Measurements from ENCODE around the gene AP1S1. TPM values are rescaled to one million over a fixed set of nuclear protein-coding genes. Genes with fewer than 3 reads are reported as not detected.
"Not testable (repeated sequence)": the region's sequence is repeated elsewhere in the genome, so short reads cannot be mapped to it uniquely, and the experiment has no call there.

Gene AP1S1
- polyA plus RNA-seq, 4 donors: 62.7 to 134 (median 87.3) TPM

- no peak for DNase-seq
- no peak for FAIRE-seq
- 73 to 94% (median 83%) methylated on average over 4 of the region's 4 CpGs for WGBS, 3 donors
- Histone ChIP-seq H3K27me3 (ENCODE audit: control insufficient read depth in 3 of 3, insufficient read depth in 3 of 3, low read length in 3 of 3) (peaks cover 0 to 12% (median 3%) of the 10 kb centered on the region in 3 donors), H3K27ac (ENCODE audit: low read depth in 1 of 3, low read length in 2 of 3) (no peak overlapping the region), H3K4me3 (ENCODE audit: low read depth in 1 of 3, low read length in 3 of 3) (no peak overlapping the region), H3K4me1 (ENCODE audit: control insufficient read depth in 3 of 3, insufficient read depth in 2 of 3, low read depth in 1 of 3, low read length in 2 of 3) (peaks cover 0 to 9% (median 0%) of the 10 kb centered on the region in 3 donors), H3K9me3 (ENCODE audit: control insufficient read depth in 2 of 2, insufficient read depth in 1 of 2, low read depth in 1 of 2, low read length in 1 of 2) (no peaks in the 10 kb centered on the region), H3K36me3 (ENCODE audit: control insufficient read depth in 3 of 3, insufficient read depth in 2 of 3, low read depth in 1 of 3, low read length in 3 of 3) (peaks cover 0 to 5% (median 0%) of the 10 kb centered on the region in 3 donors)
Measured at GRCh38 chr7:101186844-101187428, 32.7 kb downstream of the AP1S1 start.

GRCh38 chr7:101189109-101189508 is 34.8 kb downstream of the AP1S1 start:
- DNase-seq (no peak), FAIRE-seq (no peak)
- Histone ChIP-seq H3K27me3 (ENCODE audit: control insufficient read depth in 3 of 3, insufficient read depth in 3 of 3, low read length in 3 of 3) (peaks cover 0 to 6% (median 0%) of the 10 kb centered on the region in 3 donors), H3K4me1 (ENCODE audit: control insufficient read depth in 3 of 3, insufficient read depth in 2 of 3, low read depth in 1 of 3, low read length in 2 of 3) (peaks cover 0 to 11% (median 0%) of the 10 kb centered on the region in 3 donors), H3K9me3 (ENCODE audit: control insufficient read depth in 2 of 2, insufficient read depth in 1 of 2, low read depth in 1 of 2, low read length in 1 of 2) (no peaks in the 10 kb centered on the region), H3K27ac (ENCODE audit: low read depth in 1 of 3, low read length in 2 of 3) (no peak overlapping the region), H3K4me3 (ENCODE audit: low read depth in 1 of 3, low read length in 3 of 3) (no peak overlapping the region), H3K36me3 (ENCODE audit: control insufficient read depth in 3 of 3, insufficient read depth in 2 of 3, low read depth in 1 of 3, low read length in 3 of 3) (peaks cover 0 to 5% (median 0%) of the 10 kb centered on the region in 3 donors)
- WGBS, 3 donors: 67 to 78% (median 75%) methylated on average over 8 of the region's 8 CpGs

- H3K4me1 ChIP-seq (ENCODE audit: control insufficient read depth in 3 of 3, insufficient read depth in 2 of 3, low read depth in 1 of 3, low read length in 2 of 3): peaks cover 0 to 16% (median 0%) of the 10 kb centered on the region in 3 donors
- FAIRE-seq (no peak), DNase-seq (no peak)
- H3K4me3 ChIP-seq (ENCODE audit: low read depth in 1 of 3, low read length in 3 of 3): no peak overlapping the region
- 86 to 92% (median 87%) methylated on average over 14 to 17 of the region's 17 CpGs for WGBS, 3 donors
- no peaks in the 10 kb centered on the region for H3K9me3 ChIP-seq (ENCODE audit: control insufficient read depth in 2 of 2, insufficient read depth in 1 of 2, low read depth in 1 of 2, low read length in 1 of 2)
- peaks cover 0 to 5% (median 4%) of the 10 kb centered on the region in 3 donors for H3K27me3 ChIP-seq (ENCODE audit: control insufficient read depth in 3 of 3, insufficient read depth in 3 of 3, low read length in 3 of 3)
- no peak overlapping the region for H3K27ac ChIP-seq (ENCODE audit: low read depth in 1 of 3, low read length in 2 of 3)
- peaks cover 0 to 34% (median 0%) of the 10 kb centered on the region in 3 donors for H3K36me3 ChIP-seq (ENCODE audit: control insufficient read depth in 3 of 3, insufficient read depth in 2 of 3, low read depth in 1 of 3, low read length in 3 of 3)
Measured at GRCh38 chr7:101195884-101196283, 41.6 kb downstream of the AP1S1 start.

- no peaks in the 10 kb centered on the region for H3K9me3 ChIP-seq (ENCODE audit: control insufficient read depth in 2 of 2, insufficient read depth in 1 of 2, low read depth in 1 of 2, low read length in 1 of 2)
- peaks cover 0 to 12% (median 9%) of the 10 kb centered on the region in 3 donors for H3K27me3 ChIP-seq (ENCODE audit: control insufficient read depth in 3 of 3, insufficient read depth in 3 of 3, low read length in 3 of 3)
- WGBS, 3 donors: 75 to 88% (median 86%) methylated on average over 21 of the region's 21 CpGs
- DNase-seq: no peak
- no peak overlapping the region for H3K27ac ChIP-seq (ENCODE audit: low read depth in 1 of 3, low read length in 2 of 3)
- peaks cover 0 to 20% (median 0%) of the 10 kb centered on the region in 3 donors for H3K4me1 ChIP-seq (ENCODE audit: control insufficient read depth in 3 of 3, insufficient read depth in 2 of 3, low read depth in 1 of 3, low read length in 2 of 3)
- H3K36me3 ChIP-seq (ENCODE audit: control insufficient read depth in 3 of 3, insufficient read depth in 2 of 3, low read depth in 1 of 3, low read length in 3 of 3): peaks cover 0 to 32% (median 0%) of the 10 kb centered on the region in 3 donors
- no peak for FAIRE-seq
- no peak overlapping the region for H3K4me3 ChIP-seq (ENCODE audit: low read depth in 1 of 3, low read length in 3 of 3)
Measured at GRCh38 chr7:101197991-101198390, 43.7 kb downstream of the AP1S1 start.

GRCh38 chr7:101198476-101198875 is 44.2 kb downstream of the AP1S1 start:
- H3K4me3 ChIP-seq (ENCODE audit: low read depth in 1 of 3, low read length in 3 of 3): no peak overlapping the region
- peaks cover 0 to 34% (median 0%) of the 10 kb centered on the region in 3 donors for H3K36me3 ChIP-seq (ENCODE audit: control insufficient read depth in 3 of 3, insufficient read depth in 2 of 3, low read depth in 1 of 3, low read length in 3 of 3)
- FAIRE-seq (no peak), DNase-seq (no peak)
- H3K4me1 ChIP-seq (ENCODE audit: control insufficient read depth in 3 of 3, insufficient read depth in 2 of 3, low read depth in 1 of 3, low read length in 2 of 3): peaks cover 0 to 20% (median 0%) of the 10 kb centered on the region in 3 donors
- WGBS, 3 donors: 75 to 88% (median 82%) methylated on average over 14 of the region's 14 CpGs
- H3K27ac ChIP-seq (ENCODE audit: low read depth in 1 of 3, low read length in 2 of 3): no peak overlapping the region
- peaks cover 0 to 12% (median 9%) of the 10 kb centered on the region in 3 donors for H3K27me3 ChIP-seq (ENCODE audit: control insufficient read depth in 3 of 3, insufficient read depth in 3 of 3, low read length in 3 of 3)
- no peaks in the 10 kb centered on the region for H3K9me3 ChIP-seq (ENCODE audit: control insufficient read depth in 2 of 2, insufficient read depth in 1 of 2, low read depth in 1 of 2, low read length in 1 of 2)

- H3K27ac ChIP-seq (ENCODE audit: low read depth in 1 of 3, low read length in 2 of 3): peak overlapping the region in 1 of 3 donors; percentile 97
- peaks cover 0 to 20% (median 0%) of the 10 kb centered on the region in 3 donors for H3K4me1 ChIP-seq (ENCODE audit: control insufficient read depth in 3 of 3, insufficient read depth in 2 of 3, low read depth in 1 of 3, low read length in 2 of 3)
- not testable (repeated sequence) for DNase-seq; FAIRE-seq; H3K9me3 ChIP-seq (ENCODE audit: control insufficient read depth in 2 of 2, insufficient read depth in 1 of 2, low read depth in 1 of 2, low read length in 1 of 2)
- WGBS, 3 donors: 84 to 94% (median 93%) methylated on average over 10 of the region's 10 CpGs
- peak overlapping the region in 2 of 3 donors; percentile 83 to 85 for H3K4me3 ChIP-seq (ENCODE audit: low read depth in 1 of 3, low read length in 3 of 3)
- peaks cover 0 to 34% (median 0%) of the 10 kb centered on the region in 3 donors for H3K36me3 ChIP-seq (ENCODE audit: control insufficient read depth in 3 of 3, insufficient read depth in 2 of 3, low read depth in 1 of 3, low read length in 3 of 3)
- H3K27me3 ChIP-seq (ENCODE audit: control insufficient read depth in 3 of 3, insufficient read depth in 3 of 3, low read length in 3 of 3): peaks cover 0 to 12% (median 9%) of the 10 kb centered on the region in 3 donors
Measured at GRCh38 chr7:101199522-101199921, 45.2 kb downstream of the AP1S1 start.

- peak in 1 of 2 donors; percentile 21 for DNase-seq
- Histone ChIP-seq H3K27me3 (ENCODE audit: control insufficient read depth in 3 of 3, insufficient read depth in 3 of 3, low read length in 3 of 3) (peaks cover 0 to 12% (median 9%) of the 10 kb centered on the region in 3 donors), H3K4me3 (ENCODE audit: low read depth in 1 of 3, low read length in 3 of 3) (peak overlapping the region in 2 of 3 donors; percentile 83 to 85), H3K27ac (ENCODE audit: low read depth in 1 of 3, low read length in 2 of 3) (peak overlapping the region; percentile 85 to 97 (median 92)), H3K36me3 (ENCODE audit: control insufficient read depth in 3 of 3, insufficient read depth in 2 of 3, low read depth in 1 of 3, low read length in 3 of 3) (peaks cover 0 to 32% (median 0%) of the 10 kb centered on the region in 3 donors), H3K9me3 (ENCODE audit: control insufficient read depth in 2 of 2, insufficient read depth in 1 of 2, low read depth in 1 of 2, low read length in 1 of 2) (no peaks in the 10 kb centered on the region), H3K4me1 (ENCODE audit: control insufficient read depth in 3 of 3, insufficient read depth in 2 of 3, low read depth in 1 of 3, low read length in 2 of 3) (peaks cover 0 to 20% (median 0%) of the 10 kb centered on the region in 3 donors)
- WGBS, 3 donors: 30 to 65% (median 39%) methylated on average over 2 of the region's 2 CpGs
- no peak for FAIRE-seq
Measured at GRCh38 chr7:101200504-101200861, 46.2 kb downstream of the AP1S1 start.

- Histone ChIP-seq H3K36me3 (ENCODE audit: control insufficient read depth in 3 of 3, insufficient read depth in 2 of 3, low read depth in 1 of 3, low read length in 3 of 3) (peaks cover 0 to 32% (median 0%) of the 10 kb centered on the region in 3 donors), H3K9me3 (ENCODE audit: control insufficient read depth in 2 of 2, insufficient read depth in 1 of 2, low read depth in 1 of 2, low read length in 1 of 2) (no peaks in the 10 kb centered on the region), H3K27ac (ENCODE audit: low read depth in 1 of 3, low read length in 2 of 3) (peak within 1 kb of the TSS; percentile 85 to 97 (median 94)), H3K4me3 (ENCODE audit: low read depth in 1 of 3, low read length in 3 of 3) (peak within 1 kb of the TSS in 2 of 3 donors; percentile 83 to 85), H3K4me1 (ENCODE audit: control insufficient read depth in 3 of 3, insufficient read depth in 2 of 3, low read depth in 1 of 3, low read length in 2 of 3) (peaks cover 0 to 20% (median 0%) of the 10 kb centered on the region in 3 donors), H3K27me3 (ENCODE audit: control insufficient read depth in 3 of 3, insufficient read depth in 3 of 3, low read length in 3 of 3) (peaks cover 0 to 12% (median 9%) of the 10 kb centered on the region in 3 donors)
- peak; percentile 95 to 99 for DNase-seq
- no peak for FAIRE-seq
- 10 to 19% (median 16%) methylated on average over 20 to 21 of the region's 21 CpGs for WGBS, 3 donors
Measured at GRCh38 chr7:101200862-101201599, 46.8 kb downstream of the AP1S1 start, which contains the start of gene MOGAT3. MOGAT3 (minus strand) TSS chr7:101201036; CDS start chr7:101200854, 182 bp downstream.
